GM12874 (cell line): ENCODE data around the gene MUC13.

Experiments
- TF ChIP-seq, protein P1 (sequence below): IDR thresholded peaks from 2 replicates; pipeline ENCODE4 v1.5.1; 2011; ENCODE audit warnings: low read depth, mild to moderate bottlenecking, control low read depth, low read length, moderate library complexity; ENCODE audit not compliant: insufficient read depth

MUC13 gene

DNA sequence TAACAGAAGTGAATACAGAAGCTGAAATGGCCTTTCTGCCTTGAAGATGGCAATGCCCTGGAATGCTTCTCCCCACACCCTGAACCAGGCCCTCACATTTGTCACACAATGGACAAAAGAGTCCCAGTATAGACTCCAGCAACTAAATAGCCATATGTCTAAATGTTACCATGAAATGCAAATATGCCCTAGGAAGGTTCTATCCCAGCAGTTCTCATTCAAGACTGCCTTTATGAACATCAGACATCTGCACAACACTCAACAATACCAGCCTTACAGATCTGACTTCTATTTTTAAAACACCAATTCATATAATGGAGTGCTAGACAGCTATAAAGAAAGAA, 55.2 kb downstream of the MUC13 start:
- TF ChIP-seq, protein P1, sequence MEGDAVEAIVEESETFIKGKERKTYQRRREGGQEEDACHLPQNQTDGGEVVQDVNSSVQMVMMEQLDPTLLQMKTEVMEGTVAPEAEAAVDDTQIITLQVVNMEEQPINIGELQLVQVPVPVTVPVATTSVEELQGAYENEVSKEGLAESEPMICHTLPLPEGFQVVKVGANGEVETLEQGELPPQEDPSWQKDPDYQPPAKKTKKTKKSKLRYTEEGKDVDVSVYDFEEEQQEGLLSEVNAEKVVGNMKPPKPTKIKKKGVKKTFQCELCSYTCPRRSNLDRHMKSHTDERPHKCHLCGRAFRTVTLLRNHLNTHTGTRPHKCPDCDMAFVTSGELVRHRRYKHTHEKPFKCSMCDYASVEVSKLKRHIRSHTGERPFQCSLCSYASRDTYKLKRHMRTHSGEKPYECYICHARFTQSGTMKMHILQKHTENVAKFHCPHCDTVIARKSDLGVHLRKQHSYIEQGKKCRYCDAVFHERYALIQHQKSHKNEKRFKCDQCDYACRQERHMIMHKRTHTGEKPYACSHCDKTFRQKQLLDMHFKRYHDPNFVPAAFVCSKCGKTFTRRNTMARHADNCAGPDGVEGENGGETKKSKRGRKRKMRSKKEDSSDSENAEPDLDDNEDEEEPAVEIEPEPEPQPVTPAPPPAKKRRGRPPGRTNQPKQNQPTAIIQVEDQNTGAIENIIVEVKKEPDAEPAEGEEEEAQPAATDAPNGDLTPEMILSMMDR, result no peak

DNA sequence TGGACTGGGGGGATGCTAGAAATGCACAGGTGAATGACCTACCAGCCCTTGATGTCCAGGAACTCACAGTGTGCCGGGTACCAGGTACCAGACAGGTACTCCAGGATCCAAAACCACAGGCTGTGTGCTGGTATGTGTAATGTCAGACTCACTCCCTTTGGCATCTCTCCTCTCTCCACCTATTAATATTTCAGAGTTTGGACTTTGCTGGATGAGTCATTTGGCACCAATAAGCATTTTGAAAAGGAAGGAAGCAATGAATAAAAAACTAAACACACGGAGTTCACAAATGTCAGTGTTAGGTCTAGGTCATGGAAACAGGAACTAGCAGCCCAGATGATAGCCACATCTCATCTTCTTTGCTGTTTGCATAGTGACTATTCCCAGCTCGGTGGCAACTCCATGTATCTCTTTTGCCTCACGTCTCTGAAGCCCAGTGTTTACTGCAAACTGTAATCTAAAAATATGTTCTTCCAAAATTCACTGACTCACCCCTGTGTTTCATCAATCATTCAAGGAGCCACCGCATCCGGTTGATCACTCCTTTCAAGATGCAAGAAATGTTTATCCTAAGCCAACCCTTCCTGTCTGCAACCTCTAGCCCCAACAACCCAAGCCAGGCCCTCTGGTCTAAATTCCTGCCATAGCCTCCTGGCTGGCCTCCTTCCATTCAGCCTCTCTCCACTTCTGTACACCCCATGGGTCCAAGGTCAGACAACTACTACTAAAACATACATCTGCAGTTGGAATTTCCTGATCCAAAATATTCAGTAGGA, 55.8 kb downstream of the MUC13 start:
- TF ChIP-seq, protein P1, result no peak

DNA sequence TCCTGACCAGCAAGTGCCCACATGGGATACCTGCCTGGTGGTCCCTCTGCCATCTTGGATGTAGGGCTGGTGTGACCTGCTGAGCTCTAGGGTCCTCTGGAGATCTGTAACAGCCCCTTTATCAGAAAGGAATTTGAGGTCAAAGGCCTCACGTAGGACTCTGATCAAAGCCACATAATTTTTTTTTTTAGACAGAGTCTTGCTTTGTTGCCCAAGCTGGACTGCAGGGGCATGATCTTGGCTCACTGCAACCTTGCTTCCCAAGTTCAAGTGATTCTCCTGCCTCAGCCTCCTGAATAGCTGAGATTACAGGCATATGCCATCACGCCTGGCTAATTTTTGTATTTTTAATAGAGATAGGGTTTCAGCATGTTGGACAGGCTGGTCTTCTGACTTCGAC, 56.9 kb downstream of the MUC13 start:
- TF ChIP-seq, protein P1, result no peak

DNA sequence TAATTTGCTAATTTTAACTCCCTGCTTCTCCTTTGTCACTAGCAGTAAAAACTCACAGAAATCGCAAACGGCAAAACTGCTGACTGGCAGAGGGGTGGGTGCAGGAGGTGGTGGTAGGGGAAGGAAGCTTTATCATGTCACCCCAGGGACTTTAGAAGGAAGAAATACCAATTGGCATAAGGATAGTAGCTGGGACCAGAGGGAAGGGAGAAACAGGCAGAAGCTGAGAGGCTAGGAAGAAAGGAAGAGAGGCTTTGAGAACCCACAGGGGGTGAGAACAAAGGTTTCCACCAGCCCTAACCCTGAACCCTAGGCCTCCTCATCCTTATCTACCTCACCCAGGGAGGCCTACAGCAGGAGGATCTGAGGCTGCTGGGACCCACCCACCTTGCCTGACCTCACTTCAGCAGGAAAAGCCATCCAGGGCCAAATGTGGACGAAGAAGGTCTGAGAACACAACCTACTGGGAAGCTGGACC, 58.1 kb downstream of the MUC13 start:
- TF ChIP-seq, protein P1, result no peak

DNA sequence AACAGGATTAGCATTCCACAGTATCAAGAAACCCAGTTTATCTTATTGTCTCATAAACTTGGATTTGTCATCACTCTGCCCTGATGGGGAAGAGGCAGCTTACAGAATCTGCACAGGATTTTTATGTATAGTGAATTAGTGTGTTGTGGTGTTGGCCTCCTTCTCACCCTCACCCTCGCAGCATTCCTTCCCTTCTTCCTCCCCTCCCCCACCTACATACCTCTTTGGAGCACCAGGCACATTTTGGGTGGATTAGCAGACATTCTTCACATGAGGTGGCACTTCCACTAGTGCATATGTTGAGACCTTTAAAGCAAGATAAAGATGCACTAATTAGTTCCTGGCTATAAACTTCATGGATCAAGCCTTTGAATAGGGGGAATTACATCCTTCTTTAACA, 61.3 kb downstream of the MUC13 start:
- TF ChIP-seq, protein P1, result no peak

DNA sequence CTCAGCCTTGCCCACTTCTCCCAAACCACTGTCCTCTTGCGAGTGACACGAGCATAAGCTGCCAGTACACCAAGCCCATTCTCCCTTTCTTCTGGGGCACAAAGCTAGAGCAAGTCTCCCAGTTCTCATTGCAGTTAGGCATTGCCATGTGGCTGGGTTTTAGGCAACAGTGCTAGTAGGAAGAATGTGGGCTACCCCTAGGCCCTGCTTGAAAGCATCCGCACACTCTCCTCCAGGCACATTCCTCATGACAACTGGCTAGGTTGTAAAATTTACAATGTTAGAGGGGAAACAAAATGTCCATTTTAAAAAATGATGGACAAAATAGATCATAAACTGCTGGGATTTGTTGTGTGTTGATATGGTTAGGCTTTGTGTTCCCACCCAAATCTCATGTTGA, 67.0 kb downstream of the MUC13 start:
- TF ChIP-seq, protein P1, result no peak

DNA sequence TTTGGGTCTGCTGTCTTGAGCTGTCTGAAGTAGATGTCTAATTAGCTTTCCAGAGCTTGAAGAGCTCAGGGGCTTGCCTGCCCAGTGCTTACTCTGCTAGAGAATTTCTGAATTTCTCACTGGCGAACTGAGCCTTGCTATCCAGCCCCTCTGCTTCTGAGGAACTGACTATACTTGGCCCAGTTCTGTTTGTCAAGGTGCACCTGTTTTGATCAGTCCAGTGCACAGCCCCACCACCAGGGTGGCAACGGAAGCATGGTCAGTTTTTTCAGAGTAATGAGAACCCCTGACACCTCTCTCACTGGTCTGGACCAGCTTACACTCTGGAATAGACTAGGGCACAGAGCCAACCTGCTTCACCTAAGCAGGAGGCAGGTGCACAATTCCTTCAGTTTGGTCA, 72.5 kb downstream of the MUC13 start:
- TF ChIP-seq, protein P1, result 0 out of 2 replicates have a peak, but pooled peaks have one; percentile 5
